ENCODE measurements around the gene CAMK4. TPM values are rescaled to one million over a fixed set of nuclear protein-coding genes. Genes with fewer than 3 reads are reported as not detected.

CAMK4 gene
- total RNA-seq, 1 experiment from 2014 or later: 10.2 TPM

- H3K9ac ChIP-seq (ENCODE audit: low read length): no peak overlapping the region
- H3K4me1 ChIP-seq (ENCODE audit: control insufficient read depth in 1 of 2, insufficient read depth in 2 of 2, low read length in 2 of 2): no peaks in the 10 kb centered on the region
- CTCF ChIA-PET: no interaction called here
- no peaks in the 10 kb centered on the region for H4K20me1 ChIP-seq (ENCODE audit: insufficient read depth)
- intact Hi-C loops (cut with micrococcal nuclease): no loop called here
- H3K4me3 ChIP-seq (replicated peaks in 1 of 2; ENCODE audit: low read depth in 1 of 2, low read length in 2 of 2): no peak overlapping the region
- RAD21 ChIA-PET (ENCODE audit: low non-redundant PET in 1 of 2, low total read pairs in 2 of 2, uncharacterized antibody in 2 of 2, unreplicated experiment in 2 of 2): no interaction called here
- no peaks in the 10 kb centered on the region for H3K9me2 ChIP-seq (ENCODE audit: insufficient read depth)
- TF ChIP-seq EZH2 (IDR thresholded peaks at IDR 0.05) (no peak), YY1 (IDR thresholded peaks at IDR 0.05; ENCODE audit: extremely low read depth, insufficient replicate concordance, low read depth, low read length) (no peak), JUND (IDR thresholded peaks at IDR 0.05) (no peak), SP1 (IDR thresholded peaks at IDR 0.05; ENCODE audit: low read depth) (no peak), RAD21 (IDR thresholded peaks at IDR 0.05; ENCODE audit: low read depth) (no peak)
- ATAC-seq: no peak
- no peak overlapping the region for H3K4me2 ChIP-seq (ENCODE audit: low read length)
- H3K27me3 ChIP-seq (ENCODE audit: insufficient read depth, low read length): peaks cover 4% of the 10 kb centered on the region
- DNase-seq (ENCODE audit: low read depth, low spot score): no peak
- POLR2A ChIA-PET: no interaction called here
- no peaks in the 10 kb centered on the region for H3K9me3 ChIP-seq (ENCODE audit: control insufficient read depth in 1 of 2, insufficient read depth in 1 of 2, low read depth in 1 of 2, low read length in 2 of 2)
- H3K36me3 ChIP-seq (ENCODE audit: control insufficient read depth in 1 of 2, insufficient read depth in 2 of 2, low read length in 2 of 2): no peaks in the 10 kb centered on the region
- H2AFZ ChIP-seq (ENCODE audit: low read depth, low read length, poor library complexity, severe bottlenecking): no peak overlapping the region
- no TSS peak for BruUV-seq (replicated peaks)
- H3K27ac ChIP-seq (ENCODE audit: low read depth, low read length): no peak overlapping the region
- no peaks in the 10 kb centered on the region for H3K79me2 ChIP-seq (ENCODE audit: insufficient read depth, low read length)
Observed at GRCh38 chr5:111245654-111246053, 21.5 kb downstream of the CAMK4 start.

- intact Hi-C loops (cut with micrococcal nuclease): no loop called here
- no peak overlapping the region for H3K9ac ChIP-seq (ENCODE audit: low read length)
- no peaks in the 10 kb centered on the region for H3K9me2 ChIP-seq (ENCODE audit: insufficient read depth)
- no peaks in the 10 kb centered on the region for H3K9me3 ChIP-seq (ENCODE audit: control insufficient read depth in 1 of 2, insufficient read depth in 1 of 2, low read depth in 1 of 2, low read length in 2 of 2)
- POLR2A ChIA-PET: no interaction called here
- BruUV-seq (replicated peaks): no TSS peak
- H2AFZ ChIP-seq (ENCODE audit: low read depth, low read length, poor library complexity, severe bottlenecking): no peak overlapping the region
- H3K79me2 ChIP-seq (ENCODE audit: insufficient read depth, low read length): no peaks in the 10 kb centered on the region
- H3K27me3 ChIP-seq (ENCODE audit: insufficient read depth, low read length): peaks cover 4% of the 10 kb centered on the region
- no peaks in the 10 kb centered on the region for H3K36me3 ChIP-seq (ENCODE audit: control insufficient read depth in 1 of 2, insufficient read depth in 2 of 2, low read length in 2 of 2)
- no peak for ATAC-seq
- no peak for DNase-seq (ENCODE audit: low read depth, low spot score)
- CTCF ChIA-PET: no interaction called here
- RAD21 ChIA-PET (ENCODE audit: low non-redundant PET in 1 of 2, low total read pairs in 2 of 2, uncharacterized antibody in 2 of 2, unreplicated experiment in 2 of 2): no interaction called here
- H3K4me1 ChIP-seq (ENCODE audit: control insufficient read depth in 1 of 2, insufficient read depth in 2 of 2, low read length in 2 of 2): no peaks in the 10 kb centered on the region
- H3K4me2 ChIP-seq (ENCODE audit: low read length): no peak overlapping the region
- no peak for TF ChIP-seq POLR2A (IDR thresholded peaks at IDR 0.05; ENCODE audit: borderline replicate concordance, extremely low read depth, insufficient read depth, insufficient read length)
- TF ChIP-seq TCF7L2 (IDR thresholded peaks at IDR 0.05; ENCODE audit: borderline replicate concordance, extremely low read depth, insufficient read depth, insufficient read length): no peak
- TF ChIP-seq CBX3 (IDR thresholded peaks at IDR 0.05; ENCODE audit: low read depth): no peak
- no peak for TF ChIP-seq SP1 (IDR thresholded peaks at IDR 0.05; ENCODE audit: low read depth)
- no peak for TF ChIP-seq CEBPB (IDR thresholded peaks at IDR 0.05; ENCODE audit: low read depth)
- no peak for TF ChIP-seq RAD21 (IDR thresholded peaks at IDR 0.05; ENCODE audit: low read depth)
- TF ChIP-seq FOSL1 (IDR thresholded peaks at IDR 0.05; ENCODE audit: low read depth): no peak
- no peak for TF ChIP-seq ZNF274 (IDR thresholded peaks at IDR 0.05; ENCODE audit: low read depth, low read length)
- TF ChIP-seq EZH2phosphoT487 (IDR thresholded peaks at IDR 0.05; ENCODE audit: borderline replicate concordance): no peak
- no peak for TF ChIP-seq ATF3 (IDR thresholded peaks at IDR 0.05)
- no peak for TF ChIP-seq CTCF (IDR thresholded peaks at IDR 0.05 in 2 of 3, conservative IDR thresholded peaks at IDR 0.05 in 1 of 3; ENCODE audit: borderline replicate concordance in 1 of 3, insufficient read depth in 1 of 3, low read depth in 2 of 3, low read length in 2 of 3)
- H3K4me3 ChIP-seq (replicated peaks in 1 of 2; ENCODE audit: low read depth in 1 of 2, low read length in 2 of 2): no peak overlapping the region
- H4K20me1 ChIP-seq (ENCODE audit: insufficient read depth): no peaks in the 10 kb centered on the region
- no peak overlapping the region for H3K27ac ChIP-seq (ENCODE audit: low read depth, low read length)
Observed at GRCh38 chr5:111246459-111246858, 22.3 kb downstream of the CAMK4 start.

Measured in HCT116 (cell line).